ENCODE data around the gene TMEM239.

TMEM239 gene

GRCh38 chr20:2865630-2866029 lies 49.5 kb downstream of the TMEM239 start:
- in situ Hi-C loops (cut with MboI; ENCODE audit: low sequenced_read_pairs, unreplicated experiment), result no loop called here
- TF ChIP-seq, protein P1, sequence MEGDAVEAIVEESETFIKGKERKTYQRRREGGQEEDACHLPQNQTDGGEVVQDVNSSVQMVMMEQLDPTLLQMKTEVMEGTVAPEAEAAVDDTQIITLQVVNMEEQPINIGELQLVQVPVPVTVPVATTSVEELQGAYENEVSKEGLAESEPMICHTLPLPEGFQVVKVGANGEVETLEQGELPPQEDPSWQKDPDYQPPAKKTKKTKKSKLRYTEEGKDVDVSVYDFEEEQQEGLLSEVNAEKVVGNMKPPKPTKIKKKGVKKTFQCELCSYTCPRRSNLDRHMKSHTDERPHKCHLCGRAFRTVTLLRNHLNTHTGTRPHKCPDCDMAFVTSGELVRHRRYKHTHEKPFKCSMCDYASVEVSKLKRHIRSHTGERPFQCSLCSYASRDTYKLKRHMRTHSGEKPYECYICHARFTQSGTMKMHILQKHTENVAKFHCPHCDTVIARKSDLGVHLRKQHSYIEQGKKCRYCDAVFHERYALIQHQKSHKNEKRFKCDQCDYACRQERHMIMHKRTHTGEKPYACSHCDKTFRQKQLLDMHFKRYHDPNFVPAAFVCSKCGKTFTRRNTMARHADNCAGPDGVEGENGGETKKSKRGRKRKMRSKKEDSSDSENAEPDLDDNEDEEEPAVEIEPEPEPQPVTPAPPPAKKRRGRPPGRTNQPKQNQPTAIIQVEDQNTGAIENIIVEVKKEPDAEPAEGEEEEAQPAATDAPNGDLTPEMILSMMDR (IDR thresholded peaks at IDR 0.05; ENCODE audit: borderline replicate concordance, control extremely low read depth, extremely low read depth, insufficient read depth, missing control alignments), result no peak
- DNase-seq (ENCODE audit: low spot score), result no peak

DNA sequence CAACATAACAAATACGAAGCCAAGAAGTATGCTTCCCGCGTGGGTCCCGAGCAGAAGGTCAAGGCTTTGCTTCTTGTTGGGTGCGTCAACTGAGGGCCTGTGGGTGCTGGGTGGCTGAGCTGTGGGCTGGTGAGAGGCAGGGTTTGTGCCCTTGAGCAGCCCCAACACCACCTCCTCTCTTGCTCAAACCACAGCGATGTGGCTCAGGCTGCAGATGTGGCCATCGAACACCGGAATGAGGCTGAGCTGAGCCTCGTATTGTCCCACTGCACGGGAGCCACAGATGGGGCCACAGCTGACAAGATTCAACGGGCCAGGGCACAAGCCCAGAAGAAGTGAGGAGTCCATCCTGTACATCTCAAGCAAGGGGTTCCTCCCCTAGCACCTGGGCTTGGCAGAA lies 50.1 kb downstream of the TMEM239 start:
- in situ Hi-C loops (cut with MboI; ENCODE audit: low sequenced_read_pairs, unreplicated experiment), result no loop called here
- TF ChIP-seq, protein P1 (IDR thresholded peaks at IDR 0.05; ENCODE audit: borderline replicate concordance, control extremely low read depth, extremely low read depth, insufficient read depth, missing control alignments), result no peak
- DNase-seq (ENCODE audit: low spot score), result no peak

DNA sequence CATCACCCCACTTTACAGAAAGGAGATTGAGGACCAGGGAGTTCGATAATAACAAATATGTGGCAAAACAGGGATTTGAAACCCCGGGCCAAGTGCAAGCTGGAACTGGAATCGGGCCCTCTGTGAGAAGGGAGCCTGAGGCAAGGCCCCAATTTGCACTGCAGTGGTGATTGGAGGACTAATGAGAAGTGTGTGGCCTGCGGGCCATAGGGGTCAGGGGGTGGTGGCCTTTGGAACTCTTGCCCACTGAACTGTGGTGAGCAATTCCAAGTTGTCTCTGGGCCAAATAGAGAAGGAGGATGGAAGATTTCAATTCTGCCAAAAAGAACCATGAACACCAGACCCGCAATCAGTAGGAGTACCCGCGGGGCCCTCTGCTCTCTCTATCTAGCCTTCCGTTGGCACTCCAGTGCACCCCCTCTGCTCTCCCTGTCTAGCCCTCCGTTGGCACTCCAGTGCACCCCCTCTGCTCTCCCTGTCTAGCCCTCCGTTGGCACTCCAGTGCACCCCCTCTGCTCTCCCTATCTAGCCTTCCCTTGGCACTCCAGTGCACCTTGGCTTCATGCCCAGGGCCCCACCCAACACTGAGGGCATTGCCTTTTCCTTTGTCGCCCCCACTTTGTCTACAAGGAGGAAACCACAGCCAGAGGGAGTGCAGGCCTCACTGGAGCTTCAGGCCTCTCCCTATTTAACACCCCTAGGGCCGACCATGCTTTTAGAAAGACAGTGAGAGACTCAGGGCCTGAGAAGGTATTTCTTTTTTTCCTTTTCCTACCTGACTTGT lies 51.1 kb downstream of the TMEM239 start:
- in situ Hi-C loops (cut with MboI; ENCODE audit: low sequenced_read_pairs, unreplicated experiment), result no loop called here
- TF ChIP-seq, protein P1 (IDR thresholded peaks at IDR 0.05; ENCODE audit: borderline replicate concordance, control extremely low read depth, extremely low read depth, insufficient read depth, missing control alignments), result no peak
- DNase-seq (ENCODE audit: low spot score), result no peak

All from GM13976 (cell line).